CD8-positive, alpha-beta memory T cell (primary cell): ENCODE data around the gene TRIM24. TPM values are rescaled to one million over a fixed set of nuclear protein-coding genes. Genes with fewer than 3 reads are reported as not detected.
"Not testable (repeated sequence)": the region's sequence is repeated elsewhere in the genome, so short reads cannot be mapped to it uniquely, and the experiment has no call there.

Experiments used
- CTCF ChIA-PET: fragments of 350-600 bp; sonication (Branson Sonifier 250); formaldehyde crosslinking; loops from one replicate; lab custom pipeline; 2021; ENCODE audit warnings: antibody characterized with exemption; lab: Charles Lee
- POLR2A ChIA-PET: fragments of 350-600 bp; sonication (Branson Sonifier 250); formaldehyde crosslinking; loops from one replicate; lab custom pipeline; 2021; ENCODE audit warnings: antibody characterized with exemption; lab: Charles Lee
- DNase-seq, 5 donors: peaks; one replicate each; pipeline versions ENCODE4 v3.0.0 to v3.0.0-alpha.2; 2020 to 2022; ENCODE audit warnings: mixed read lengths in 1 of 5
- H3K27ac ChIP-seq: one replicate; pipeline ENCODE4 v1.7.0; 2013; ENCODE audit warnings: low read depth, mild to moderate bottlenecking, low read length, moderate library complexity
- H3K27me3 ChIP-seq: 2 replicates; pipeline ENCODE4 v1.7.0; 2013; ENCODE audit warnings: low read length, mild to moderate bottlenecking; ENCODE audit not compliant: insufficient read depth, poor library complexity, severe bottlenecking
- H3K36me3 ChIP-seq: 2 replicates; pipeline ENCODE4 v1.7.0; 2013; ENCODE audit warnings: mild to moderate bottlenecking, low read length, moderate library complexity; ENCODE audit not compliant: insufficient read depth
- H3K4me1 ChIP-seq: 2 replicates; pipeline ENCODE4 v1.7.0; 2013; ENCODE audit warnings: mild to moderate bottlenecking, low read length, moderate library complexity; ENCODE audit not compliant: insufficient read depth
- H3K4me3 ChIP-seq: 2 replicates; pipeline ENCODE4 v1.7.0; 2013; ENCODE audit warnings: mild to moderate bottlenecking, low read length
- H3K9me3 ChIP-seq: 2 replicates; pipeline ENCODE4 v1.7.0; 2013; ENCODE audit warnings: mild to moderate bottlenecking, low read length
- H3K27ac Mint-ChIP-seq, 8 donors: one replicate each; pipeline ENCODE4 v1.8.0; 2020 to 2021; ENCODE audit warnings: mixed read lengths in 8 of 8, mild to moderate bottlenecking in 6 of 8, inconsistent platforms in 3 of 8, moderate library complexity in 3 of 8
- H3K27me3 Mint-ChIP-seq, 2 donors: one replicate each; pipeline ENCODE4 v1.8.0; 2020 to 2021; ENCODE audit warnings: mixed read lengths in 2 of 2, mild to moderate bottlenecking in 1 of 2, moderate library complexity in 1 of 2
- H3K36me3 Mint-ChIP-seq, 3 donors: one replicate each; pipeline ENCODE4 v1.8.0; 2020 to 2021; ENCODE audit warnings: mixed read lengths in 3 of 3, inconsistent platforms in 1 of 3, mild to moderate bottlenecking in 1 of 3
- H3K4me1 Mint-ChIP-seq, 3 donors: one replicate each; pipeline ENCODE4 v1.8.0; 2020 to 2021; ENCODE audit warnings: mixed read lengths in 3 of 3, inconsistent platforms in 1 of 3, mild to moderate bottlenecking in 1 of 3
- H3K4me3 Mint-ChIP-seq, 7 donors: one replicate each; pipeline ENCODE4 v1.8.0; 2020 to 2021; ENCODE audit warnings: mixed read lengths in 7 of 7, mild to moderate bottlenecking in 6 of 7, moderate library complexity in 4 of 7, inconsistent platforms in 2 of 7
- H3K9me3 Mint-ChIP-seq, 5 donors: one replicate each; pipeline ENCODE4 v1.8.0; 2020 to 2022; ENCODE audit warnings: mixed read lengths in 5 of 5, mild to moderate bottlenecking in 3 of 5, moderate library complexity in 2 of 5, inconsistent platforms in 1 of 5
- polyA plus RNA-seq: library from polyadenylated mRNA; unstranded; fragments of 300-500 nt; fragmentation: Illumina TruSeq; gene quantifications from one replicate; pipeline ENCODE4 v1.2.3, GENCODE V29; 2021
- total RNA-seq, 2 experiments: library from RNA; stranded (reverse); gene quantifications; one replicate each; pipeline ENCODE4 v1.2.3, GENCODE V29; 2021

TRIM24 gene
- total and polyA plus RNA-seq, 3 experiments from 2014 or later = 8.4 to 16.3 (median 15.2) TPM

- H3K27me3 ChIP-seq = no peaks in the 10 kb centered on the region
- H3K4me3 ChIP-seq = no peak overlapping the region
- no peaks in the 10 kb centered on the region for H3K9me3 ChIP-seq
- H3K4me3 Mint-ChIP-seq = no peak overlapping the region
- peak overlapping the region in 1 of 8 donors; percentile 35 for H3K27ac Mint-ChIP-seq
- POLR2A ChIA-PET = no interaction called here
- H3K4me1 Mint-ChIP-seq = peaks cover 0 to 7% (median 0%) of the 10 kb centered on the region in 3 donors
- H3K27ac ChIP-seq = no peak overlapping the region
- peaks cover 9 to 26% (median 15%) of the 10 kb centered on the region in 5 donors for H3K9me3 Mint-ChIP-seq
- no peak for DNase-seq
- H3K4me1 ChIP-seq = no peaks in the 10 kb centered on the region
- CTCF ChIA-PET = no interaction called here
- H3K27me3 Mint-ChIP-seq = no peaks in the 10 kb centered on the region
- H3K36me3 ChIP-seq = peaks cover 14% of the 10 kb centered on the region
- H3K36me3 Mint-ChIP-seq = peaks cover 39 to 90% (median 80%) of the 10 kb centered on the region in 3 donors
Observed at GRCh38 chr7:138519061-138519798, 59.2 kb downstream of the TRIM24 start.

GRCh38 chr7:138520742-138521141 is 60.7 kb downstream of the TRIM24 start:
- H3K4me3 Mint-ChIP-seq = no peak overlapping the region
- Histone ChIP-seq H3K27ac (no peak overlapping the region), H3K9me3 (peaks cover 4% of the 10 kb centered on the region), H3K4me3 (no peak overlapping the region), H3K27me3 (no peaks in the 10 kb centered on the region), H3K4me1 (no peaks in the 10 kb centered on the region), H3K36me3 (peaks cover 14% of the 10 kb centered on the region)
- peak overlapping the region in 1 of 8 donors; percentile 14 for H3K27ac Mint-ChIP-seq
- H3K27me3 Mint-ChIP-seq = no peaks in the 10 kb centered on the region
- DNase-seq = no peak
- ChIA-PET CTCF (no interaction called here), POLR2A (no interaction called here)
- H3K4me1 Mint-ChIP-seq = no peaks in the 10 kb centered on the region
- H3K36me3 Mint-ChIP-seq = peaks cover 39 to 83% (median 74%) of the 10 kb centered on the region in 3 donors
- H3K9me3 Mint-ChIP-seq = peaks cover 16 to 34% (median 22%) of the 10 kb centered on the region in 5 donors

- Histone ChIP-seq H3K9me3 (peaks cover 5% of the 10 kb centered on the region), H3K36me3 (peaks cover 14% of the 10 kb centered on the region), H3K27ac (no peak overlapping the region), H3K4me1 (no peaks in the 10 kb centered on the region), H3K4me3 (no peak overlapping the region), H3K27me3 (no peaks in the 10 kb centered on the region)
- POLR2A ChIA-PET = no interaction called here
- CTCF ChIA-PET = no interaction called here
- peaks cover 43 to 82% (median 75%) of the 10 kb centered on the region in 3 donors for H3K36me3 Mint-ChIP-seq
- peaks cover 24 to 43% (median 32%) of the 10 kb centered on the region in 5 donors for H3K9me3 Mint-ChIP-seq
- DNase-seq = no peak
- H3K4me3 Mint-ChIP-seq = no peak overlapping the region
- no peaks in the 10 kb centered on the region for H3K4me1 Mint-ChIP-seq
- H3K27ac Mint-ChIP-seq = no peak overlapping the region
- H3K27me3 Mint-ChIP-seq = no peaks in the 10 kb centered on the region
Observed at GRCh38 chr7:138521837-138522461, 61.9 kb downstream of the TRIM24 start.

- Mint-ChIP-seq H3K27me3 (no peaks in the 10 kb centered on the region), H3K27ac (no peak overlapping the region), H3K4me1 (no peaks in the 10 kb centered on the region), H3K4me3 (no peak overlapping the region), H3K9me3 (peaks cover 42 to 57% (median 50%) of the 10 kb centered on the region in 5 donors), H3K36me3 (peaks cover 45 to 86% (median 76%) of the 10 kb centered on the region in 3 donors)
- Histone ChIP-seq H3K4me3 (no peak overlapping the region), H3K9me3 (peaks cover 18% of the 10 kb centered on the region), H3K27me3 (no peaks in the 10 kb centered on the region), H3K36me3 (peaks cover 11% of the 10 kb centered on the region), H3K27ac (no peak overlapping the region), H3K4me1 (no peaks in the 10 kb centered on the region)
- no peak for DNase-seq
- CTCF ChIA-PET = no interaction called here
- POLR2A ChIA-PET = no interaction called here
Observed at GRCh38 chr7:138524259-138524658, 64.2 kb downstream of the TRIM24 start.

GRCh38 chr7:138525757-138526156 is 65.7 kb downstream of the TRIM24 start:
- H3K4me3 ChIP-seq = no peak overlapping the region
- CTCF ChIA-PET = no interaction called here
- Mint-ChIP-seq H3K36me3 (peaks cover 43 to 85% (median 74%) of the 10 kb centered on the region in 3 donors), H3K4me3 (no peak overlapping the region), H3K4me1 (no peaks in the 10 kb centered on the region), H3K9me3 (peaks cover 46 to 68% (median 59%) of the 10 kb centered on the region in 5 donors), H3K27ac (no peak overlapping the region), H3K27me3 (no peaks in the 10 kb centered on the region)
- no peak for DNase-seq
- H3K4me1 ChIP-seq = no peaks in the 10 kb centered on the region
- peaks cover 7% of the 10 kb centered on the region for H3K36me3 ChIP-seq
- POLR2A ChIA-PET = no interaction called here
- peaks cover 20% of the 10 kb centered on the region for H3K9me3 ChIP-seq
- no peaks in the 10 kb centered on the region for H3K27me3 ChIP-seq
- no peak overlapping the region for H3K27ac ChIP-seq

- Mint-ChIP-seq H3K36me3 (peaks cover 38 to 79% (median 69%) of the 10 kb centered on the region in 3 donors), H3K27me3 (no peaks in the 10 kb centered on the region), H3K9me3 (peaks cover 49 to 68% (median 58%) of the 10 kb centered on the region in 5 donors), H3K27ac (peak overlapping the region in 2 of 8 donors; percentile 14 to 86), H3K4me1 (peaks cover 0 to 4% (median 0%) of the 10 kb centered on the region in 3 donors), H3K4me3 (no peak overlapping the region)
- Histone ChIP-seq H3K36me3 (peaks cover 7% of the 10 kb centered on the region), H3K4me3 (no peak overlapping the region), H3K27me3 (no peaks in the 10 kb centered on the region), H3K9me3 (peaks cover 20% of the 10 kb centered on the region), H3K4me1 (no peaks in the 10 kb centered on the region), H3K27ac (no peak overlapping the region)
- no peak for DNase-seq
- ChIA-PET POLR2A (no interaction called here), CTCF (no interaction called here)
Observed at GRCh38 chr7:138527746-138528223, 67.7 kb downstream of the TRIM24 start.

GRCh38 chr7:138536833-138537232 is 76.8 kb downstream of the TRIM24 start:
- H3K4me3 Mint-ChIP-seq, H3K27ac Mint-ChIP-seq, H3K27ac ChIP-seq, H3K4me3 ChIP-seq, CTCF ChIA-PET, H3K4me1 ChIP-seq, POLR2A ChIA-PET, H3K9me3 ChIP-seq, H3K36me3 ChIP-seq, H3K27me3 ChIP-seq, DNase-seq, H3K27me3 Mint-ChIP-seq: not testable (repeated sequence)
- Mint-ChIP-seq H3K9me3 (peaks cover 0 to 19% (median 2%) of the 10 kb centered on the region in 5 donors), H3K4me1 (peaks cover 12 to 33% (median 26%) of the 10 kb centered on the region in 3 donors), H3K36me3 (peaks cover 45 to 76% (median 74%) of the 10 kb centered on the region in 3 donors)

- no peak for DNase-seq
- H3K4me3 ChIP-seq = no peak overlapping the region
- H3K27ac ChIP-seq = no peak overlapping the region
- no peaks in the 10 kb centered on the region for H3K27me3 Mint-ChIP-seq
- no peaks in the 10 kb centered on the region for H3K27me3 ChIP-seq
- peaks cover 9% of the 10 kb centered on the region for H3K36me3 ChIP-seq
- no peaks in the 10 kb centered on the region for H3K4me1 ChIP-seq
- H3K9me3 Mint-ChIP-seq = peaks cover 0 to 15% (median 0%) of the 10 kb centered on the region in 5 donors
- peaks cover 45 to 77% (median 67%) of the 10 kb centered on the region in 3 donors for H3K36me3 Mint-ChIP-seq
- POLR2A ChIA-PET = no interaction called here
- no peak overlapping the region for H3K27ac Mint-ChIP-seq
- H3K4me3 Mint-ChIP-seq = no peak overlapping the region
- no peaks in the 10 kb centered on the region for H3K9me3 ChIP-seq
- peaks cover 14 to 33% (median 32%) of the 10 kb centered on the region in 3 donors for H3K4me1 Mint-ChIP-seq
- CTCF ChIA-PET = no interaction called here
Observed at GRCh38 chr7:138538518-138538917, 78.5 kb downstream of the TRIM24 start.
